Psoas muscle (tissue), 8 donors: ENCODE results near the gene EYA2. TPM values are rescaled to one million over a fixed set of nuclear protein-coding genes. Genes with fewer than 3 reads are reported as not detected.

Experiments used
- ATAC-seq, 4 donors: fragments of 200-7000 bp; cut with Tn5 transposase; one replicate each; pipeline ENCODE4 v1.9.1; 2020; ENCODE audit warnings: moderate library complexity in 3 of 4, mild to moderate bottlenecking in 2 of 4
- DNase-seq, 2 donors: peaks; one replicate each; pipeline ENCODE4 v3.0.0-alpha.2; 2020
- H3K27ac ChIP-seq: fragments of 200-600 bp; one replicate; pipeline ENCODE4 v1.8.0; 2022
- H3K27me3 ChIP-seq, 3 donors: fragments of 200-600 bp in 1 of 3; one replicate each; pipeline versions ENCODE4 v1.6.1 to v1.8.0; 2013 to 2022; ENCODE audit warnings: low read length in 2 of 3, mild to moderate bottlenecking in 2 of 3, moderate library complexity in 1 of 3; ENCODE audit not compliant: insufficient read depth in 3 of 3
- H3K36me3 ChIP-seq, 2 donors: fragments of 200-600 bp in 1 of 2; one replicate each; pipeline versions ENCODE4 v1.6.1 to v1.8.0; 2013 to 2022; ENCODE audit warnings: low read depth in 1 of 2, mild to moderate bottlenecking in 1 of 2, moderate library complexity in 1 of 2; ENCODE audit not compliant: insufficient read depth in 1 of 2
- H3K4me1 ChIP-seq: fragments of 200-600 bp; one replicate; pipeline ENCODE4 v1.8.0; 2022
- H3K4me3 ChIP-seq: fragments of 200-600 bp; one replicate; pipeline ENCODE4 v1.8.0; 2022; ENCODE audit warnings: mild to moderate bottlenecking
- H3K9me3 ChIP-seq: fragments of 200-600 bp; one replicate; pipeline ENCODE4 v1.8.0; 2022
- WGBS, 3 donors: extraction: QIAGEN DNeasy Blood & Tissue Kit; methylation state at CpG; one replicate each; pipeline versions ENCODE4 v1.1.6 to v1.1.7; 2013; 5-methylcytosine and 5-hydroxymethylcytosine counted together
- intact Hi-C, 2 donors: fragments of 100-400 bp; cut with DNase I; formaldehyde crosslinking; loops; one replicate each; pipeline versions ENCODE4 v1.11.0 to v1.14.2; 2022
- polyA plus RNA-seq, 3 donors: library from polyadenylated mRNA; stranded (reverse); fragments of 200-250 nt; gene quantifications; one replicate each; pipeline ENCODE4 v1.2.3, GENCODE V29; 2013
- total RNA-seq, 4 donors: library from RNA; stranded (reverse); fragmentation: NEBNext Ultra II Directional in 2 of 4; extraction: Animal tissue kit (Norgen Biotek cat#: 25700) in 2 of 4; gene quantifications; one replicate each; pipeline versions ENCODE4 v1.2.1 to v1.2.4, GENCODE V29; 2021 to 2023
- TF ChIP-seq, protein P1 (sequence below): fragments of 200-600 bp; IDR thresholded peaks from one replicate; pipeline ENCODE4 v1.8.0; 2022; ENCODE audit warnings: antibody characterized with exemption
- donor health status: healthy with polysubstance abuse.
- donor health status: DM: no; HTN: no; CAD: no; lungs with moderate emphysema.
- donor health status: Bipolar disorder and iron deficiency.
- donor health status: healthy.
- donor health status: DM: yes; HTN: yes; CAD: no.
- donor health status: DM: no; HTN: no; CAD: no.
- donor health status: DM: no; HTN: no; CAD: no.
- donor health status: DM: yes; HTN: yes; CAD: no.

The EYA2 gene
- total and polyA plus RNA-seq, 7 donors = 0.72 to 4.0 (median 2.0) TPM

DNA sequence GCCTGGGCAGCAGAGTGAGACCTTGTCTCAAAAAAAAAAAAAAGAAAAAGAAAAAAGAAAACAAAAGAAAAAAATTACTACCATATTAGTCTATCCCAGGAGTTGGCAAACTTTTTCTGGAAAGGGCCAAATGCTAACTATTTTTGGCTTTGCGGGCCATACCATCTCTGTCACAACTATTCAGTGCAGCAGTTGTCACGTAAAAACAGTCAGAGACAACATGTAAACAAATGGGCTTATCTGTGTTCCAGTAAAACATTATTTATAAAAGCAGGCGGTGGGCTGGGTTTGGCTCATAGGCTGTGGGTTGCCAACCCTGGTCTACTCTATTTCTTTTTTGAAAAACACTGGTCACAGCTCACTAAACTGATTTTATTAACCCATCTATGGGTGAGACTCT lies 53.4 kb downstream of the EYA2 start:
- TF ChIP-seq, protein P1, sequence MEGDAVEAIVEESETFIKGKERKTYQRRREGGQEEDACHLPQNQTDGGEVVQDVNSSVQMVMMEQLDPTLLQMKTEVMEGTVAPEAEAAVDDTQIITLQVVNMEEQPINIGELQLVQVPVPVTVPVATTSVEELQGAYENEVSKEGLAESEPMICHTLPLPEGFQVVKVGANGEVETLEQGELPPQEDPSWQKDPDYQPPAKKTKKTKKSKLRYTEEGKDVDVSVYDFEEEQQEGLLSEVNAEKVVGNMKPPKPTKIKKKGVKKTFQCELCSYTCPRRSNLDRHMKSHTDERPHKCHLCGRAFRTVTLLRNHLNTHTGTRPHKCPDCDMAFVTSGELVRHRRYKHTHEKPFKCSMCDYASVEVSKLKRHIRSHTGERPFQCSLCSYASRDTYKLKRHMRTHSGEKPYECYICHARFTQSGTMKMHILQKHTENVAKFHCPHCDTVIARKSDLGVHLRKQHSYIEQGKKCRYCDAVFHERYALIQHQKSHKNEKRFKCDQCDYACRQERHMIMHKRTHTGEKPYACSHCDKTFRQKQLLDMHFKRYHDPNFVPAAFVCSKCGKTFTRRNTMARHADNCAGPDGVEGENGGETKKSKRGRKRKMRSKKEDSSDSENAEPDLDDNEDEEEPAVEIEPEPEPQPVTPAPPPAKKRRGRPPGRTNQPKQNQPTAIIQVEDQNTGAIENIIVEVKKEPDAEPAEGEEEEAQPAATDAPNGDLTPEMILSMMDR = no peak
- Histone ChIP-seq H3K36me3 (no peaks in the 10 kb centered on the region), H3K27me3 (no peaks in the 10 kb centered on the region), H3K4me1 (no peaks in the 10 kb centered on the region), H3K9me3 (no peaks in the 10 kb centered on the region), H3K4me3 (no peak overlapping the region), H3K27ac (no peak overlapping the region)
- ATAC-seq = no peak
- DNase-seq = no peak
- intact Hi-C loops = no loop called here
- 59 to 79% (median 65%) methylated on average over 3 of the region's 3 CpGs for WGBS, 3 donors

DNA sequence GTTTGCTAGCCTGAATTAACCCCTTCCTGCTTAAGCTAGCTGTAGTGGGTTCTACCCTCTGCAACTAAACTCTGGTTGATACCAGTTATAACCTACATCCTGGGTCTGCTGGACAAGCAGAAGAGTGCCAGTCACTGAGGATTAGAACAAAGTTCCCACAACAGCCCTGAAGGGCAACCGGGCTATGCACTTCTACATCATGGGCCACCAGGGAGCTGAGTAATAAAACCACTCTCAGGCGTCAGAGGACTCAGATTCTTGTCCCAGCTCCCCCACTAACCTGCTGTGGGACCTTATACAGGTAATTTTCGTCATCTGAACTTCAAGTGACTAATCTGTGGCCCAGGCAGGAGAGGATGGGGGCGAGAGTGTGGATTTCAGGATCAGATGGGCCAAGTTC lies 56.8 kb downstream of the EYA2 start:
- Histone ChIP-seq H3K27me3 (no peaks in the 10 kb centered on the region), H3K27ac (no peak overlapping the region), H3K36me3 (no peaks in the 10 kb centered on the region), H3K9me3 (no peaks in the 10 kb centered on the region), H3K4me1 (no peaks in the 10 kb centered on the region), H3K4me3 (no peak overlapping the region)
- no peak for ATAC-seq
- no peak for DNase-seq
- TF ChIP-seq, protein P1 = no peak
- intact Hi-C loops = no loop called here
- WGBS, 3 donors = 36 to 47% (median 37%) methylated on average over 4 of the region's 4 CpGs

DNA sequence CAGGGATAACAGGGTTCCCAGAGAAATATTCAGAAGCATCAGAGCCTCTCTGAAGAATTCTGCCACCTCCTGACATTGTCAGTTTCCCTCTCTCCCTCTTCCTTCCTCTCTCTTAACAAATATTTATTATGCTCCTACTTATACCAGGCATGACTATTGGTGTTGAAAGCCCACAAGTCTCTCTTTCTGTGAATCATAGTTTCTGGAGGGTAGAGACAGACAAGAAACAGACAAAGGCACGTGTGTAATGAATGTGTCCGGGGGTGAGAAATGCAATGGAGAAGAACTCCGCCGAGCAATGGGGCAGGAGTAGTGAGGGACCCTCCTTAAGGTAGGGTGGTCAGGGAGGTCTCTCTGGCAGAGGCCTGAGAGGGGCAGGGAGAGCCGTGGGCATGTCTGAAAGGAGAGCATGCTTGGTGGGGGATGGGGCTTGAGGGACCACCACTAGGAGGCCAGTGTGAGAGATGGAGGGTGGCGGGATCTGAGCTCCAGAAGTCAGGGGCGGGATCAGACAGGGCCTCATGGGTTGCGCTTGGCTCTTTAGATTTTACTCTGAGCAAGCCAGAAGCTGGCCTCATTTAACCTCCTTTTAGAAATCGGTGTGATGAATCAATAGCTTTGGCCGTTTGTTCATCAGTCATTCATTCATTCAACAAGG lies 57.3 kb downstream of the EYA2 start:
- 70 to 72% (median 71%) methylated on average over 10 of the region's 10 CpGs for WGBS, 3 donors
- Histone ChIP-seq H3K27me3 (no peaks in the 10 kb centered on the region), H3K27ac (no peak overlapping the region), H3K9me3 (no peaks in the 10 kb centered on the region), H3K4me1 (no peaks in the 10 kb centered on the region), H3K36me3 (no peaks in the 10 kb centered on the region), H3K4me3 (no peak overlapping the region)
- TF ChIP-seq, protein P1 = no peak
- DNase-seq = no peak
- no peak for ATAC-seq
- intact Hi-C loops = no loop called here

DNA sequence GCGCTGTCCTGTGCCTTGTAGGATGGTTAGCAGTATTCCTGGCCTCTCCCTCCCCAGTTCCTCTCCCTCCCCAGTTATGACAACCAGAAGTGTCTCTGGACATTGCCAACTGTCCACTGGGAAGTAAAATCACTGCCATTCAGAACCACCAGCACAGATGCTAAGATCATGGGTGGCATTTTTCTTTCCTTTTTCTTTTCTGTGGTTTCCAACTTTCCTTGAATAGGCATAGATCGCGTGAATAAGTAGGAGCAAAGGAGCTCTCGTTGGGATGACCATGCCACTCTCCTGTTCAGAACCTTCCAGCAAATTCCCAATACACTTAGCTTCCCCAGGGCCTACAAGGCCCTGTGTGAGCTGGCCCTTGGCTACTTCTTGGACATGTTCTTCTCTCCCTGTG lies 59.0 kb downstream of the EYA2 start:
- no peaks in the 10 kb centered on the region for H3K9me3 ChIP-seq
- H3K4me3 ChIP-seq = no peak overlapping the region
- DNase-seq (no peak), ATAC-seq (no peak)
- H3K4me1 ChIP-seq = no peaks in the 10 kb centered on the region
- no peak overlapping the region for H3K27ac ChIP-seq
- TF ChIP-seq, protein P1 = no peak
- H3K27me3 ChIP-seq = no peaks in the 10 kb centered on the region
- no peaks in the 10 kb centered on the region for H3K36me3 ChIP-seq
- intact Hi-C loops = no loop called here
- WGBS, 3 donors = 87 to 94% (median 91%) methylated on average over 4 of the region's 4 CpGs

DNA sequence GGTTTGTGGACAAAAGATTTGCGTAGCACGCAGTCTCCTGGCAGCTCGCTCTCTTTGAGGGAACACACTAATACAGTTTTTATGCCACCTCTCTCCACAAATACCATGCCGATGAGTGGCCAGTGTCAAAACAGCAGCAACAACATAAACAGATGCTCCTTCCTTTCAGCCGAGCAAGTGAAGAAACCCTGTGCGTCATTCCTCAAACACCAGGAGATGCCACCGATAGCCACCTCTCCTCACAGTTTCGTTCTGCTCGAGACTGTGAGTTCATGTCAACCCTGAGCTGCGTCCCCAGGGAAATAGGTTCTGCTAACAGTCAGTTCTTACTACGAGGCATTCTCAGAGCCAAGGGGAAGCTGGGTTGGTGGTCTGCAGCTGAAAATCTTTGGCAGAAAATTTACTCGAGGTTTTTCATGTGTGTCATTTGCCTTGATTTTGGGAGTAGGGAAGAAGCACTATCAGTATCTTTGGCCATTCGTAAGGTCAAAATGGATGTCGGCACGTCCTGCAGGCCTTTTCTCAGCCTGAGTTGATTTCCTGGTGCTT lies 59.9 kb downstream of the EYA2 start:
- Histone ChIP-seq H3K9me3 (no peaks in the 10 kb centered on the region), H3K36me3 (no peaks in the 10 kb centered on the region), H3K4me3 (no peak overlapping the region), H3K27ac (no peak overlapping the region), H3K27me3 (no peaks in the 10 kb centered on the region), H3K4me1 (no peaks in the 10 kb centered on the region)
- DNase-seq = no peak
- intact Hi-C loops = no loop called here
- peak in 3 of 4 donors; percentile 30 to 69 (median 66) for ATAC-seq
- TF ChIP-seq, protein P1 = no peak
- WGBS, 3 donors = 59 to 64% (median 60%) methylated on average over 15 of the region's 15 CpGs
